Neural cell (in vitro differentiated cells): ENCODE data around the gene KMT2E. TPM values are rescaled to one million over a fixed set of nuclear protein-coding genes. Genes with fewer than 3 reads are reported as not detected.
A peak's percentile ranks its signal among the peaks of the same experiment; 100 is the strongest.

Source experiments
- H2AFZ ChIP-seq: fragments of 200-600, 300-800 bp; sonication (generic), shearing (Covaris generic); 2 replicates; pipeline ENCODE4 v1.6.0; 2014; ENCODE audit warnings: low read depth, mild to moderate bottlenecking, antibody characterized with exemption, low read length, moderate library complexity
- H3F3A ChIP-seq: fragments of 200-600 bp; shearing (Covaris generic); 2 replicates; pipeline ENCODE4 v1.6.1; 2016; ENCODE audit warnings: mild to moderate bottlenecking, moderate library complexity, mixed read lengths, antibody characterized with exemption, low read length; ENCODE audit not compliant: insufficient read depth, poor library complexity, severe bottlenecking
- H3K27ac ChIP-seq: fragments of 200-600, 300-800 bp; sonication (generic), shearing (Covaris generic); 2 replicates; pipeline ENCODE4 v1.5.1; 2014; ENCODE audit warnings: mild to moderate bottlenecking, low read length, moderate library complexity
- H3K27me3 ChIP-seq: fragments of 300-800, 200-600 bp; sonication (generic), shearing (Covaris generic); 2 replicates; pipeline ENCODE4 v1.6.0; 2014; ENCODE audit warnings: mild to moderate bottlenecking, low read depth, low read length, moderate library complexity; ENCODE audit not compliant: insufficient read depth
- H3K36me3 ChIP-seq: fragments of 300-800, 200-600 bp; sonication (generic), shearing (Covaris generic); 2 replicates; pipeline ENCODE4 v1.5.1; 2014; ENCODE audit warnings: mild to moderate bottlenecking, antibody characterized with exemption, low read length, moderate library complexity; ENCODE audit not compliant: insufficient read depth
- H3K4me2 ChIP-seq: fragments of 300-800, 200-600 bp; sonication (generic), shearing (Covaris generic); 2 replicates; pipeline ENCODE4 v1.6.0; 2014; ENCODE audit warnings: mild to moderate bottlenecking, low read length
- H3K4me3 ChIP-seq: fragments of 300-800, 200-600 bp; sonication (generic), shearing (Covaris generic); 2 replicates; pipeline ENCODE4 v1.5.1; 2014; ENCODE audit warnings: mild to moderate bottlenecking, low read length, moderate library complexity
- H3K79me2 ChIP-seq: fragments of 200-600 bp; shearing (Covaris generic); replicated peaks from 2 replicates; pipeline ENCODE4 v1.6.0; 2014; ENCODE audit warnings: mild to moderate bottlenecking, low read length, moderate library complexity; ENCODE audit not compliant: insufficient read depth
- H3K9ac ChIP-seq: fragments of 300-800, 200-600 bp; sonication (generic), shearing (Covaris generic); 2 replicates; pipeline ENCODE4 v1.6.1; 2016; ENCODE audit warnings: mild to moderate bottlenecking, low read length, mixed read lengths
- H3K9me2 ChIP-seq: fragments of 200-600 bp; shearing (Covaris generic); 2 replicates; pipeline ENCODE4 v1.6.1; 2016; ENCODE audit warnings: mild to moderate bottlenecking, low read length, mixed read lengths; ENCODE audit not compliant: insufficient read depth
- H3K9me3 ChIP-seq: fragments of 200-600, 300-800 bp; sonication (generic), shearing (Covaris generic); 2 replicates; pipeline ENCODE4 v1.6.1; 2016; ENCODE audit warnings: mild to moderate bottlenecking, mixed run types, low read length, moderate library complexity, mixed read lengths
- H4K20me1 ChIP-seq: fragments of 200-600 bp; shearing (Covaris generic); 2 replicates; pipeline ENCODE4 v1.6.1; 2016; ENCODE audit warnings: mild to moderate bottlenecking, mixed run types; ENCODE audit not compliant: insufficient read depth
- CTCF ChIP-seq: fragments of 450-650 bp; IDR thresholded peaks from 2 replicates; pipeline ENCODE4 v1.5.1; 2014; ENCODE audit warnings: antibody characterized with exemption, mild to moderate bottlenecking, moderate library complexity; ENCODE audit not compliant: poor library complexity, severe bottlenecking
- EP300 ChIP-seq: fragments of 450-650 bp; conservative IDR thresholded peaks from 2 replicates; pipeline ENCODE4 v1.6.1; 2014; ENCODE audit warnings: antibody characterized with exemption, mild to moderate bottlenecking, moderate library complexity; ENCODE audit not compliant: poor library complexity, severe bottlenecking
- EZH2 ChIP-seq: fragments of 200-600, 300-800 bp; shearing (Covaris generic), sonication (generic); IDR thresholded peaks from 2 replicates; pipeline ENCODE4 v1.6.1; 2014; ENCODE audit warnings: antibody characterized with exemption, low read length, borderline replicate concordance, mild to moderate bottlenecking; ENCODE audit not compliant: insufficient read depth, poor library complexity, severe bottlenecking
- MXI1 ChIP-seq: fragments of 450-650 bp; conservative IDR thresholded peaks from 2 replicates; pipeline ENCODE4 v1.6.1; 2014; ENCODE audit warnings: antibody characterized with exemption, mild to moderate bottlenecking; ENCODE audit not compliant: poor library complexity, severe bottlenecking
- POLR2AphosphoS5 ChIP-seq: IDR thresholded peaks from 2 replicates; pipeline ENCODE4 v1.6.1; 2012
- RAD21 ChIP-seq: fragments of 450-650 bp; conservative IDR thresholded peaks from 2 replicates; pipeline ENCODE4 v1.6.1; 2014; ENCODE audit warnings: antibody characterized with exemption, mild to moderate bottlenecking, moderate library complexity
- REST ChIP-seq: IDR thresholded peaks from 2 replicates; pipeline ENCODE4 v1.6.1; 2012; ENCODE audit warnings: borderline replicate concordance
- SMC3 ChIP-seq: fragments of 450-650 bp; conservative IDR thresholded peaks from 2 replicates; pipeline ENCODE4 v1.6.1; 2014; ENCODE audit warnings: antibody characterized with exemption, mild to moderate bottlenecking, moderate library complexity; ENCODE audit not compliant: poor library complexity
- TAF1 ChIP-seq: IDR thresholded peaks from 2 replicates; pipeline ENCODE4 v1.6.1; 2012; ENCODE audit warnings: low read depth
- polyA plus RNA-seq: library from polyadenylated mRNA; depleted of rRNA; stranded (reverse); fragments of >200 nt; gene quantifications from 2 replicates; pipeline ENCODE4 v1.2.3, GENCODE V29; 2014

The KMT2E gene
- polyA plus RNA-seq, 1 donor from 2014 or later, result 78.4 TPM

GRCh38 chr7:104982308-104983075 is 31.5 kb upstream of the KMT2E start:
- Histone ChIP-seq H2AFZ (no peak overlapping the region), H3K9ac (peak overlapping the region; percentile 72), H3K27me3 (no peaks in the 10 kb centered on the region), H3K79me2 (peaks cover 47% of the 10 kb centered on the region), H3K4me3 (peak overlapping the region; percentile 63), H3F3A (peaks cover 4% of the 10 kb centered on the region), H4K20me1 (no peaks in the 10 kb centered on the region), H3K36me3 (no peaks in the 10 kb centered on the region), H3K9me3 (no peaks in the 10 kb centered on the region), H3K9me2 (no peaks in the 10 kb centered on the region), H3K27ac (peak overlapping the region; percentile 80), H3K4me2 (peak overlapping the region; percentile 75)
- TF ChIP-seq TAF1, result no peak
- TF ChIP-seq RAD21, result no peak
- no peak for TF ChIP-seq EZH2
- no peak for TF ChIP-seq EP300
- no peak for TF ChIP-seq SMC3
- TF ChIP-seq REST, result no peak
- no peak for TF ChIP-seq CTCF
- no peak for TF ChIP-seq POLR2AphosphoS5

- H3K9me2 ChIP-seq, result no peaks in the 10 kb centered on the region
- H3K27ac ChIP-seq, result peak overlapping the region; percentile 80
- no peak for TF ChIP-seq EZH2
- TF ChIP-seq POLR2AphosphoS5, result no peak
- no peak for TF ChIP-seq REST
- no peak for TF ChIP-seq EP300
- TF ChIP-seq CTCF, result no peak
- TF ChIP-seq SMC3, result no peak
- no peak for TF ChIP-seq TAF1
- TF ChIP-seq MXI1, result no peak
- TF ChIP-seq RAD21, result no peak
- H3K27me3 ChIP-seq, result no peaks in the 10 kb centered on the region
- H3K79me2 ChIP-seq, result peaks cover 47% of the 10 kb centered on the region
- peaks cover 4% of the 10 kb centered on the region for H3F3A ChIP-seq
- H3K36me3 ChIP-seq, result no peaks in the 10 kb centered on the region
- H2AFZ ChIP-seq, result peak overlapping the region; percentile 4
- H4K20me1 ChIP-seq, result no peaks in the 10 kb centered on the region
- H3K9me3 ChIP-seq, result no peaks in the 10 kb centered on the region
- H3K9ac ChIP-seq, result peak overlapping the region; percentile 72
- peak overlapping the region; percentile 63 for H3K4me3 ChIP-seq
- peak overlapping the region; percentile 75 for H3K4me2 ChIP-seq
Measured at GRCh38 chr7:104983076-104983577, 30.9 kb upstream of the KMT2E start.
